Mesothelial cell of epicardium (in vitro differentiated cells): Measurements from ENCODE around the gene MGAT5B. TPM values are rescaled to one million over a fixed set of nuclear protein-coding genes. Genes with fewer than 3 reads are reported as not detected.

Experiments
- DNase-seq, 2 experiments: peaks; one replicate each; pipeline ENCODE4 v3.0.0; 2021; ENCODE audit warnings: low spot score in 2 of 2; ENCODE audit not compliant: unreplicated experiment in 2 of 2
- H3K27ac Mint-ChIP-seq: 2 replicates; pipeline ENCODE4 v1.8.0; 2021; ENCODE audit warnings: mixed read lengths
- H3K27me3 Mint-ChIP-seq: 2 replicates; pipeline ENCODE4 v1.8.0; 2021; ENCODE audit warnings: low read depth, mixed read lengths
- H3K36me3 Mint-ChIP-seq: 2 replicates; pipeline ENCODE4 v1.8.0; 2021; ENCODE audit warnings: mixed read lengths
- H3K4me1 Mint-ChIP-seq: 2 replicates; pipeline ENCODE4 v1.8.0; 2021; ENCODE audit warnings: mixed read lengths
- H3K4me3 Mint-ChIP-seq: 2 replicates; pipeline ENCODE4 v1.8.0; 2021; ENCODE audit warnings: mild to moderate bottlenecking, moderate library complexity, mixed read lengths
- H3K9me3 Mint-ChIP-seq: 2 replicates; pipeline ENCODE4 v1.8.0; 2021; ENCODE audit warnings: mixed read lengths
- CTCF ChIP-seq: fragments of 200-600 bp; sonication (generic); IDR thresholded peaks from one replicate; pipeline ENCODE4 v1.5.0; 2021; ENCODE audit warnings: antibody characterized with exemption; ENCODE audit not compliant: unreplicated experiment
- total RNA-seq: library from RNA; stranded (reverse); gene quantifications from 3 replicates; pipeline ENCODE4 v1.2.1, GENCODE V29; 2021

MGAT5B gene
- total RNA-seq, 1 donor from 2014 or later = 0.78 TPM

- Mint-ChIP-seq H3K27me3 (peaks cover 71% of the 10 kb centered on the region), H3K9me3 (no peaks in the 10 kb centered on the region), H3K4me1 (peaks cover 28% of the 10 kb centered on the region), H3K36me3 (no peaks in the 10 kb centered on the region), H3K4me3 (no peak overlapping the region), H3K27ac (no peak overlapping the region)
- DNase-seq = no peak
- TF ChIP-seq CTCF = no peak
Observed at GRCh38 chr17:76843703-76844484, 24.3 kb upstream of the MGAT5B start.

- H3K4me1 Mint-ChIP-seq = peaks cover 27% of the 10 kb centered on the region
- no peak for TF ChIP-seq CTCF
- H3K4me3 Mint-ChIP-seq = no peak overlapping the region
- H3K9me3 Mint-ChIP-seq = no peaks in the 10 kb centered on the region
- H3K27ac Mint-ChIP-seq = no peak overlapping the region
- H3K27me3 Mint-ChIP-seq = peaks cover 66% of the 10 kb centered on the region
- H3K36me3 Mint-ChIP-seq = no peaks in the 10 kb centered on the region
- DNase-seq = no peak
Observed at GRCh38 chr17:76844485-76844829, 23.7 kb upstream of the MGAT5B start.

GRCh38 chr17:76844846-76845245 is 23.4 kb upstream of the MGAT5B start:
- H3K27me3 Mint-ChIP-seq = peaks cover 62% of the 10 kb centered on the region
- H3K4me1 Mint-ChIP-seq = peaks cover 23% of the 10 kb centered on the region
- H3K9me3 Mint-ChIP-seq = no peaks in the 10 kb centered on the region
- no peak for TF ChIP-seq CTCF
- H3K27ac Mint-ChIP-seq = no peak overlapping the region
- DNase-seq = no peak
- H3K4me3 Mint-ChIP-seq = no peak overlapping the region
- H3K36me3 Mint-ChIP-seq = no peaks in the 10 kb centered on the region

- Mint-ChIP-seq H3K4me1 (peaks cover 16% of the 10 kb centered on the region), H3K27ac (no peak overlapping the region), H3K9me3 (no peaks in the 10 kb centered on the region), H3K36me3 (no peaks in the 10 kb centered on the region), H3K27me3 (peaks cover 56% of the 10 kb centered on the region), H3K4me3 (no peak overlapping the region)
- TF ChIP-seq CTCF = no peak
- no peak for DNase-seq
Observed at GRCh38 chr17:76845541-76846017, 22.6 kb upstream of the MGAT5B start.

- H3K4me1 Mint-ChIP-seq = peaks cover 3% of the 10 kb centered on the region
- peaks cover 44% of the 10 kb centered on the region for H3K27me3 Mint-ChIP-seq
- no peak overlapping the region for H3K27ac Mint-ChIP-seq
- no peak for DNase-seq
- H3K4me3 Mint-ChIP-seq = no peak overlapping the region
- no peaks in the 10 kb centered on the region for H3K9me3 Mint-ChIP-seq
- no peaks in the 10 kb centered on the region for H3K36me3 Mint-ChIP-seq
- TF ChIP-seq CTCF = no peak
Observed at GRCh38 chr17:76847031-76847430, 21.2 kb upstream of the MGAT5B start.
